GM19351 (cell line): ENCODE data around the gene CAMK1D.

Source experiments
- ATAC-seq: cut with Tn5 transposase; IDR thresholded peaks from one replicate; pipeline ENCODE4 v1.9.1; 2021; ENCODE audit warnings: mild to moderate bottlenecking, moderate library complexity; ENCODE audit not compliant: unreplicated experiment

CAMK1D gene

GRCh38 chr10:12615296-12616220, 266.2 kb downstream of the CAMK1D start:
- no peak for ATAC-seq

DNA sequence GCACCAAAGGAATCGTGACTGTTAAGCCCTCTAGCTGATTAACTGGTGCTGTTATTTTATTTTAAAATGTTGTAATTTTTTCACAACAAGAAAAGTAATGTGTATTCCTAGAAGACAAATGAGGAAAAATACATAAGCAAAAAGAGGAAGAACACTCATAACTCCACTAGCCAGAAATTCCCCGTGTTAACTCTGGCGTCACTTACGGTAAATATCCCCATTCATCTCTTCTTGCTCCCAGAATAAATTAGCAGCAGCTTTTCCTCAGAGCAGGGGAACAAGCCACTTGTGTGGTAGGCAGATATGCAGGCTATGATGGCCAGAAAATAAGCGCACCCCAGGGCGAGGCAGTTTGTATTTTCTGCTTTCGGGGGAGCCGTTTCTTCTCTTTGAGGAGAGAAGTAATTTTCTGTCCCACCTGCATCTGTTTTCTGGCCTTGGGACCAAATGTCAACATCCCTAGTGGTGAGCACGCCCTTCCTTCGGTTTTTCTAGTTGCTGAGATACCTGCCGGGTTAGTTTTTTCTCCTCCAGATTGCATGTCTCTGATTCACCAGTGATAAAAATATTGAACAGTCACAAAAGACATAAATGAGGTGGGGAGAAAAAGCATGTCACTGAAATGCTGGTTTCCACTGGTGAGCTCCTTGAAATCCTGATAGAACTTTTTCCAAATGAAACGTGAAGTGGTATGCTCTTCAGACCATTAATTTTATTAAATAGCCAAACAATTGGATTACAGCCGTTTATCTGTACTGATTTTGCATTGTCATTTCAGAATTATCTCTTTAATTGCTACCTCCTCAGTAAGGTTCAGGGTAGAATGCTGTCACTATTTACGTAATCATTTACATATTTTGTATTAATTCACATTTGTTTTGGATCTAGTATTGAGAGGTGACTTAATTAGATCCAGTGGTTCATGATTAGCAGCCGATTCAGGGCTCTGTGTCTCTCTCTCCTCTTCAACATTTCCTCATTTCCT, 268.1 kb downstream of the CAMK1D start:
- no peak for ATAC-seq

GRCh38 chr10:12622016-12622415, 272.7 kb downstream of the CAMK1D start:
- ATAC-seq: no peak

DNA sequence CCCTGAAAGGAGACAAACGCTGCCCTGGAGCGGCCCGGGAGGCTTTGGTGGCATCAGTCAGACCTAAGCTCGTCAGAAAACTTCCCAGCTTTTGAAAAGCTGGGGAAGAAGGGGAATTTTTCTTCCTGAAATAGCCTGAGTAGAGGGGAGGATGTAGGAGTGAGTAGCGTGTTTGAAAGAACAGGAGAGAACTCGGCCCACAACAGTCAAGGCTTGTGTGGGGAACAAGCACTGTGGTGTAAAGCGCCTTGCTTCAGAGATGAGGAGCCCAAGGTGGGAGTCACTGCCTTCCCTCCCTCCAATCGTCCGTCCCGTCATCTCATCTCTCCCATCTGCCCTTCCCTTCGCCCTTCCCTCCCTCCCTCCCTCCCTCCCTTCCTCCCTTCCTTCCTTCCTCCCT, 273.3 kb downstream of the CAMK1D start:
- no peak for ATAC-seq

GRCh38 chr10:12625393-12626023, 276.2 kb downstream of the CAMK1D start:
- ATAC-seq: no peak

GRCh38 chr10:12628153-12628552, 278.8 kb downstream of the CAMK1D start:
- no peak for ATAC-seq

DNA sequence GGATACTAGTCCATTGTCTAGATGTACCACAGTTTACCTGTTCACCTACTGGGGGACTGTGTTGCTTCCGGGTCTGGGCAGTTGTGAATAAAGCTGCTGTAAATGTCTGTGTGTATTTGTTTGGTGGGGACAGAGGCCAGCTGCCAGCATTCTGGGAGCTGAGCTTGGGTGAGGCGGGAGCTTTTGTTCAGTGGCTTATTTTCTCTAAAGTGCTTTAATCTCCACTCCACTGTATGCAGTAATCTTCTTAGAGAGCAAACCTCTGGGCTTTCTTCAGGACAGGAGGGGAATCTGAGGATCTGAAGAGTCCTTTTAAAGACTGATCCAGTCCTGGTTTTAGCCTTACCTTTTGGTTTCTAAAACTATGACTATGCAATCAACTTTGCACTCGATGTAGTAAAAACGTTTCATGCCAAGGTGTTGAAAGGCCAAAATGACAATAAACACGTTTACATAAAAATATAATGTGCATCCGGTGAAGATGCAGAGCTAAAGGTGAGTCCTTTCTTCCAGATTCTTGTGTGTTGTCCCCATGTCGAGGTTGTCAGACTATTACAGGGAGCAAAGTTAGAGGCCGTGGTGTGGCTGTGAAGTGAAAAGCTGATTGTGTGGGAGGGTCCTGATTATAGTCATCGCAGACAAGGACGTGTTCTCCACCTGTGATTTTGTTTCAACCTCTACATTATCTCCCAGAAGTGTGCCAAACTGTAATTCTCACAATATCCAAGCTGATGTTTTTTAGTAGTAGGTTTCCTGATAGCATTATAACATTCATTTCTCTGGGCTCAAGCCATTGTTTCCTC, 279.8 kb downstream of the CAMK1D start:
- ATAC-seq: no peak

DNA sequence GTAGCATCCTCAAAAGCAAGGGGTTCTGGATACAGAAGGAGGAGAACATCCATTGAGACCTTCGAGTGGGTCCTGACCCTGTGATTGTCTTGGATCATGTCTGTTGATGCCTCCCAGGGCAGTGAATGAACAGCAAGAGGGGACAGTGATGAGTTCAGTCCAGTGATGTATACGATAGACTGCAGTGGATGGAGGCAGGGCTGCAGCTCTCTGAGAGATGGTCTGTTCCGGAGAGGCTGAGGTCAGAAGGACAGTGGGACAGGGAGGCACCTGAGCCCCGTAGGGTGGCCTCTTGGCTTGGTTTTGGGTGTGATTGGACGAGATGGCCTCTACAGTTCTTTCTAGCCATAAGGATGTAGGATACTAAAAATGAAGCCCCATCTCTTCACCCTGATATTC, 280.4 kb downstream of the CAMK1D start:
- no peak for ATAC-seq

- no peak for ATAC-seq
Observed at GRCh38 chr10:12631216-12631615, 281.9 kb downstream of the CAMK1D start.

GRCh38 chr10:12631787-12632562, 282.6 kb downstream of the CAMK1D start:
- ATAC-seq: no peak

- ATAC-seq: no peak
Observed at GRCh38 chr10:12633776-12634620, 284.7 kb downstream of the CAMK1D start.

- ATAC-seq: peak; percentile 55
Observed at GRCh38 chr10:12634621-12634931, 285.2 kb downstream of the CAMK1D start.

GRCh38 chr10:12635127-12635541, 285.8 kb downstream of the CAMK1D start:
- ATAC-seq: no peak

GRCh38 chr10:12636571-12636970, 287.2 kb downstream of the CAMK1D start:
- ATAC-seq: no peak

DNA sequence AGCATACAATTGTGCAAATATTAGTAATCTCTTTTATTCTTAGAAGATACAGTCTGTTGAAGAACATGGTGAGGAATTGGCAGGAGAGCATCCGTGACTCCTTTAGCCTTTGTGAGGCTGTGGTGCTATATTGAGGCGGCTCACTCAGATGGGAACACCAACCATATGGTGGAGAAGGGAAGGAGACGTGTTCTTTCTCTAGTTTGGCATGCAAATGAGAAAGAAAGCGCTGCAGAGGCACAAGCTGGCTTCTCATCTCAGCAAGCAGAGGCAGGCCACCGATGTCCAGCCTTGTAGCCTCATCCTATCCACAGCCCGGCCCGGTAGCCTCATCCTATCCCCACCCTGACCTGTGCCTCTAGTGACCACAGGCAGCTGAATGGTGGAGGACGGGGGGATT, 288.3 kb downstream of the CAMK1D start:
- ATAC-seq: no peak

- ATAC-seq: no peak
Observed at GRCh38 chr10:12638103-12638502, 288.8 kb downstream of the CAMK1D start.

GRCh38 chr10:12638781-12639180, 289.4 kb downstream of the CAMK1D start:
- no peak for ATAC-seq

- ATAC-seq: no peak
Observed at GRCh38 chr10:12639996-12640944, 290.9 kb downstream of the CAMK1D start.
